ENCODE measurements around the gene PGF.

Gene PGF

GRCh38 chr14:74954947-74955228, 509 bp downstream of the PGF start:
- no peak for FAIRE-seq

GRCh38 chr14:74954232-74954946, 1.0 kb downstream of the PGF start:
- no peak for FAIRE-seq

- FAIRE-seq: no peak
These were observed 1.7 kb downstream of the PGF start for GRCh38 chr14:74953686-74954085.

DNA sequence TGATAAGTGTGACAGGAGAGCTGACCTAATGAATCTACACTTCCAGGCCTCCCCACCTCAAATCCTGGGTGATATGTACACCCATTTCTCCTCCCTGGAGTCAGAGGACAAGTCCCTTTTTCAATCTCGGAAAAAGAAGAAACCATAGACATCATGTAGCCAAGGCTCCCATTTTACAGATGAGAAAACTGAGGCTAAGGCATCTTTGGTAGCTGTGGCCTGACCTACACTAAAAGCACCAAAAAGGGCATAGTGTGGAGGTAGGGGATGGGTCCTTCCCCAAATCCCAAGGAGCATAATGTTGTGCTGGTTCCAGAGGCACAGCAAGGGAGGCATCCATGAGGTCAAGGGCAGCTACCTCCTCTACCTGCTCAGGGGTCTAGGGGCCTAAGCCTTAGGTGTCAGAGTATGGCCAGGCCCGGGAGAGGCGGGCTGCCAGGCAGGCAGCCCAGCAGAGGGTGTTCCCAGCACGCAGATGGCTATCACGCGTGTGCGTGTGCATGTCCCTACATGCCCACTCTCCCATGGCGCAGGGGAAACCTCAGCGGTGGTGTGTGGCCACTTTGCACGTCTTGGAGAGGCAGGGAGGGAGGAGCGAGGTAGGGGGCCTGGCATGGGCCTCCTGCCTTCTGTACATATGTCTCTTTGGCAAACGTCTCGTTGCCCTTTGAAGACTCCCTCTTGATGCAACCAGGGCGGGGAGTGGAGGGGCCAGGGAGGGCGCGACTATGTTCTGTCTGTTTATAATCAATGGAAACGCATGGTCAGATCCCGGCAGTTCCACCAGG, 2.5 kb downstream of the PGF start:
- FAIRE-seq: no peak

- no peak for FAIRE-seq
These were observed 3.2 kb downstream of the PGF start for GRCh38 chr14:74952180-74952665.

GRCh38 chr14:74951443-74952179, 3.8 kb downstream of the PGF start:
- FAIRE-seq: no peak

GRCh38 chr14:74950795-74951442, 4.5 kb downstream of the PGF start:
- FAIRE-seq: no peak

- FAIRE-seq: no peak
These were observed 5.4 kb downstream of the PGF start for GRCh38 chr14:74949859-74950573.

DNA sequence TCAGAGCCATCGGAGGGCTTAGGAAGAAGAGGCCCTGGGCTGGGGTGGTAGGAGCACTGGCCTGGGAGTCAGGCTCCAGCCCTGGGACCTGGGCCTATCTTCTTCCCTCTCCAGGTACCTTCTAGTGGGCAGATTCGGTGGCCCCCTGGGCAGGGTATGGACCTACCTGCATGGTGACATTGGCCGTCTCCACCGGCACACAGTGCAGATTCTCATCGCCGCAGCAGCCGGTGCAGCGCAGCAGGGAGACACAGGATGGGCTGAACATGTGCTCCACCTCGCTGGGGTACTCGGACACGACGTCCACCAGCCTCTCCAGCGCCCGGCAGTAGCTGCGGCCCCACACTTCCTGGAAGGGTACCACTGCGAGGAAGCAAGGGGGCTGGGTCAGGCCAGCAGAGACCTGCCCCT, 6.2 kb downstream of the PGF start:
- FAIRE-seq: no peak

DNA sequence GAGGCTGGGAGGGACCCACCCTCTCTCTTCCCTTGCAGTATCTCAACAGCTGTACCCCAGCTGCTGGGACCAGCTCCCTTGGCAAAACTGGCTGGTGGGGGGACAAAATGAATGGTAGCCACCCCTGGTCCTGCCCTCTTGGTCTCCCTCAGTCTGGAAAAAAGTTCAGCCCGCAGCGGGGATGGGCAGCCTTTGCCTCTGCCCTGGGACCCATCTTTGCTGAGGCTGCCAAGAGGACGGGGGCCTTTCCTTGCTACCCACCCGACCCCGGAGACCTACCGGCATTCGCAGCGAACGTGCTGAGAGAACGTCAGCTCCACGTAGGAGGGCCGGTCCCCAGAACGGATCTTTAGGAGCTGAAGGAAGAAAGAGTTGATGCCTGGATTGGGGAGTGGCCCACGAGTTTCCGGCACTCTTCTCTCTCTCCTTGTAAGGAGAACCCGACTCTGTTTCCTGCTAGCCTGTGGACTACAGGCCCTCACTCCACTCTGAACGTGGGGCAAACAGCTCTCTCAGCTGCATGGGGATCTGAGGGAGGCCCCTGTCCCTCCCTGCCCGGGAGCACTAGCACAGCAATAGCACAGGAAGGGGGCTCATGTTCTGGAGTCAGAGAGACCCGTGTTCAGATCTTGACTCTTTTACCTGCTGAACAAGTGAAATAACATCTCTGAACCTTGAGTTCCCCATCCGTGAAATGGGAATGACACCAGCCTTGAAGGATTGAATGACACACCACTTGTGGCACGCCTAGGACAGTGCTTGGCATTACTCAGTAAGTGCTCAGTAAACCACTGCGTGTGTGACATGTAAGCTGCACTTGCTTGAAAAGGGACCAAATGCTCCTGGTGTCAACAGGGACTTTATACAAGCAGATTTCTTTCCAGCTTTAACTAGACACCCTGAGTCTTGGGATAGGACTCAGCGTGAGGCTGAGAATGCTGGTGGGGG, 6.9 kb downstream of the PGF start:
- FAIRE-seq: no peak

GRCh38 chr14:74947353-74948227, 7.8 kb downstream of the PGF start:
- no peak for FAIRE-seq

DNA sequence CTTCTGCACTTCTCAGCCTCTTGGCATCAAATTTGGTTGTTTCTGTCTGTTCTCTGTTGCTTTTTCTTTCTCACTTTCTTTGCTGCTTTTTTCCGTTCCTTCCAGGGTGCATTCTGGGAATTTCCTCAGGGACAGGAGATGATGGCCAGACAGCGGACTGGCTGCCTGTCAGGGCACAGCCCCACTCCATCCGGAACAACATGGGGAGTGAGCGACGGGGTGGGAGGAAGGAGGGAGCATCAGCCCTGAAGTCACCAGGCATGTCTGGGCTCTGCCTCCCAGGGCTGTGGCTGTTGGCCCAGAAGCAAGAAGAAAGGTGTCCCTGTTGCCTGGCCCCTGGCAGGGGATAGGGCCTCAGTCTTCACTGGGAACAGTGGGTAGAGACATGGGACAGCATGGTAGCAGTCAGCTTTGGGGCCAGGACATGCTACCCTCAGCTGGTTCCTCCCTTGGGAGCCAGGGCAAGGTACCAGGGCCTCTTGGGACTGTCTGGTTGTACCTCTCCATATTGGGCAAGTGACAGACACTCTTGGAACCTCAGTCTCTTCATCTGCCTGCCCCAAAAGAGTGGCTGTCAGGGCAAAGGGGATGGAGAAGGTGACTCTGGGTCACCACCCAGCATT, 8.6 kb downstream of the PGF start:
- FAIRE-seq: no peak

DNA sequence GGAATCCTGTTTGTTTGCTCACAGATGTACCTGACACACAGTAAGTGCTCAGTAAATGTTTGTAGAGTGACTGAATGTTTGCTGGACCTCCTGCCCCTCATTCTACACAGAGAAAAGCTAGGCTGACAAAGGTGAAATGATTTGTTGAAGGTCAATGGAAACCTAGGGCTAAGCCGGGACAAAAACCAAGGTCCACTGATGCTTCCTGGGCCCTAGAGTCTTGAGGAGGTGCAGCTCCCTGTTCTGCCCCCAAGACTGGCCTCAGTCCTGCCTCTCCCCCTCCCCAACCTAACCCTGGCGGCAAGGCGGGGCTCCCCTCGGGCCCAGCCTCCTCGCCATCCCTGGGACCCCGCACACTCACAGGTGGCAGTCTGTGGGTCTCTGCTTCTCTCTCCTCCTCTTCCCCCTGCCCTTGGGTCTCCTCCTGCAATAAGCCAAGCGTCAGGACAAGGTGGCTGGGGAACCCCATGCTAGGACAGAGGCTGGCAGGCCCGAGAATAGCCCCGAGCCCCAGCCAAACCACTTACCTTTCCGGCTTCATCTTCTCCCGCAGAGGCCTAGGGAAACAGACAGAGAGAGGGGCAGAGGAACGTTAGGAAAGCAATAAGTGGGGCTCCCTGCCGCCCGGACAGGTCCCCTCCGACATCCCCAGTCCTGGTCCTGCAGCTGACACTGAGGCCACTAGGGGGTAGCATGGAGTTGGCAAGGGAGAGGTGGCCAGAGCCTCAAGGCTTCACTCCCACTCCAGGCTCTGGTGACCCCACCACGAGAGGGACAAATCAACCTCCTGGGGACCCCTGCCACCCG, 9.3 kb downstream of the PGF start:
- peak; percentile 69 for FAIRE-seq

GRCh38 chr14:74945261-74945851, 10.0 kb downstream of the PGF start:
- FAIRE-seq: no peak

GRCh38 chr14:74942608-74943007, 12.8 kb downstream of the PGF start:
- no peak for FAIRE-seq

GRCh38 chr14:74942181-74942580, 13.2 kb downstream of the PGF start:
- no peak for FAIRE-seq

- FAIRE-seq: no peak
These were observed 13.7 kb downstream of the PGF start for GRCh38 chr14:74941676-74942097.

DNA sequence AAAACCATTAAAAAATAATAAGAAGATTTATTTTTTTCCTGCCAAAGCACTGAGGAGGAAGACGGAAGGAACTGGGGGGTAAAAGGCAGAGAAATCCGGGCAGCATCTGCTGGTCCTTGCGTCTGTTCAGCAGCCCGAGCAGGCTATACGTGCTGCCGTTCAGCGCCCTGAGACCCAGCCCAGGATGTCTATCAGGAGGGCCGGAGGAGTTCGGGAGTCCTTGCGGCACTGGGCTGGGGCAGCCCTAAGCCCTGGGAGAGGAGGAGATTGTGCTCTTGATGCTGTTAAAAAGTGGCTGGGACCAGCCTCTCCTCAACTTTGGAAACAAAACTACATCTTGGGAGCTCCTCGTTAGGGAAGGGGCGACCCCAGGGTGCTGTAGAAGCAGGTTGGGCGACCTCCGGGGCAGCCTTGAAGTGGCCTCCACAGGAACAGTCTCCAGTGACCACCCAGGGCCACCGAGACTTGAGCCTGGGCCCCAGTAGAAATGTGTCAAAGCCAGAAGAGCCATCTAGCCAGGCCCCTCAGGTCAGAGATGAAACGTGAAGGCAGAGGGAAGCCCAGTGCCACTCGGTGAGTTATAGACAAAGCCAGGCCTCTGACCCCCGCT, 14.3 kb downstream of the PGF start:
- no peak for FAIRE-seq

Data from G401.6 (cell line).